HepG2 (cell line): Measurements from ENCODE around the gene CDC14A. TPM values are rescaled to one million over a fixed set of nuclear protein-coding genes. Genes with fewer than 3 reads are reported as not detected.

ENCODE experiments used
- ATAC-seq: fragments of 200-7000 bp; cut with Tn5 transposase; 3 replicates; pipeline ENCODE4 v1.9.1; 2020; ENCODE audit warnings: mild to moderate bottlenecking, moderate library complexity
- BruUV-seq: library from RNA; stranded (reverse); fragments of 400-500 nt; replicated peaks from 2 replicates; lab custom pipeline; 2021; lab: Mats Ljungman, UMichigan
- CTCF ChIA-PET: fragments of 300-600 bp; formaldehyde crosslinking; extraction: SDS; loops from one replicate; lab custom pipeline; 2021; ENCODE audit warnings: low total read pairs, inconsistent platforms, low intra/inter-chr PET ratio; lab: Yijun Ruan, JAX
- POLR2A ChIA-PET: fragments of 350-600 bp; sonication (Branson Sonifier 250); formaldehyde crosslinking; loops from one replicate; lab custom pipeline; 2020; ENCODE audit warnings: antibody characterized with exemption, inconsistent platforms; lab: Yijun Ruan, JAX
- DNase-seq: peaks from one replicate; pipeline ENCODE4 v3.0.0-alpha.2; 2015; ENCODE audit warnings: low spot score
- FAIRE-seq: peaks from 3 replicates; lab custom pipeline; 2011; peaks lifted over from hg19 to GRCh38; lab: Jason Lieb, UNC
- H2AFZ ChIP-seq: one replicate; pipeline ENCODE4 v1.6.1; 2011; ENCODE audit warnings: low read length, inconsistent platforms
- H3K27ac ChIP-seq: fragments of 300-600 bp; 3 replicates; pipeline ENCODE4 v1.8.0; 2011; ENCODE audit warnings: mixed run types, mild to moderate bottlenecking, mixed read lengths, low read length, inconsistent platforms; ENCODE audit not compliant: insufficient read depth; ENCODE audit errors: extremely low read length
- H3K27me3 ChIP-seq, 2 experiments: fragments of 200-600 bp in 1 of 2; 2 replicates in 1 of 2; 3 replicates in 1 of 2; pipeline versions ENCODE4 v1.6.0 to v1.8.0; 2011; ENCODE audit warnings: low read length in 2 of 2, mild to moderate bottlenecking in 2 of 2, moderate library complexity in 2 of 2, inconsistent platforms in 1 of 2; ENCODE audit not compliant: insufficient read depth in 2 of 2, control insufficient read depth in 1 of 2
- H3K36me3 ChIP-seq, 2 experiments: fragments of 200-600 bp in 1 of 2; replicated peaks in 1 of 2; 2 replicates in 1 of 2; 3 replicates in 1 of 2; pipeline versions ENCODE4 v1.5.1 to v1.8.0; 2011; ENCODE audit warnings: low read length in 2 of 2, inconsistent platforms in 1 of 2; ENCODE audit not compliant: insufficient read depth in 2 of 2, control insufficient read depth in 1 of 2
- H3K4me1 ChIP-seq: 2 replicates; pipeline ENCODE4 v1.5.1; 2012; ENCODE audit warnings: low read length, inconsistent platforms; ENCODE audit not compliant: insufficient read depth
- H3K4me2 ChIP-seq: 2 replicates; pipeline ENCODE4 v1.6.0; 2011; ENCODE audit warnings: low read depth, low read length, inconsistent platforms
- H3K4me3 ChIP-seq, 3 experiments: fragments of 200-600 bp in 1 of 3; sonication (generic), shearing (Covaris generic) in 1 of 3; replicated peaks in 1 of 3; 2 replicates each; pipeline ENCODE4 v1.5.1; 2011 to 2016; ENCODE audit warnings: low read length in 3 of 3, inconsistent platforms in 2 of 3, low read depth in 2 of 3, mild to moderate bottlenecking in 2 of 3, control low read depth in 1 of 3, mixed read lengths in 1 of 3; ENCODE audit not compliant: insufficient read depth in 1 of 3
- H3K79me2 ChIP-seq: one replicate; pipeline ENCODE4 v1.6.1; 2011; ENCODE audit warnings: low read length, inconsistent platforms; ENCODE audit not compliant: insufficient read depth
- H3K9ac ChIP-seq: 2 replicates; pipeline ENCODE4 v1.6.0; 2011; ENCODE audit warnings: mild to moderate bottlenecking, low read depth, low read length, inconsistent platforms; ENCODE audit not compliant: insufficient read depth
- H3K9me3 ChIP-seq: 2 replicates; pipeline ENCODE4 v1.5.1; 2012; ENCODE audit warnings: mild to moderate bottlenecking, low read length
- H4K20me1 ChIP-seq: 2 replicates; pipeline ENCODE4 v1.6.0; 2011; ENCODE audit warnings: inconsistent platforms, mild to moderate bottlenecking, low read length, moderate library complexity; ENCODE audit not compliant: insufficient read depth
- AHDC1 ChIP-seq: sonication (generic); formaldehyde crosslinking; IDR thresholded peaks from 2 replicates; pipeline ENCODE4 v1.5.1; 2020; ENCODE audit warnings: mild to moderate bottlenecking, missing genetic modification reagents, borderline replicate concordance
- ATM ChIP-seq: fragments of 450-650 bp; IDR thresholded peaks from 2 replicates; pipeline ENCODE4 v1.7.1; 2017; ENCODE audit warnings: mild to moderate bottlenecking, borderline replicate concordance
- CTCF ChIP-seq: sonication (generic); formaldehyde crosslinking; IDR thresholded peaks from 2 replicates; pipeline ENCODE4 v1.5.0; 2020; ENCODE audit warnings: mild to moderate bottlenecking, missing genetic modification reagents, moderate library complexity
- HNRNPL ChIP-seq: fragments of 200-400 bp; formaldehyde crosslinking; IDR thresholded peaks from 2 replicates; pipeline ENCODE4 v1.6.1; 2017; ENCODE audit warnings: mild to moderate bottlenecking, low read depth, low read length
- MTA3 ChIP-seq: sonication (generic); formaldehyde crosslinking; IDR thresholded peaks from 2 replicates; pipeline ENCODE4 v1.4.0; 2020; ENCODE audit warnings: missing genetic modification reagents
- PLSCR1 ChIP-seq: sonication (generic); formaldehyde crosslinking; IDR thresholded peaks from 2 replicates; pipeline ENCODE4 v1.5.0; 2020; ENCODE audit warnings: missing genetic modification reagents, mild to moderate bottlenecking, borderline replicate concordance
- ZMYM4 ChIP-seq: sonication (generic); formaldehyde crosslinking; IDR thresholded peaks from 2 replicates; pipeline ENCODE4 v1.8.1; 2023; ENCODE audit warnings: mild to moderate bottlenecking, missing genetic modification reagents
- ZNF672 ChIP-seq: sonication (generic); formaldehyde crosslinking; IDR thresholded peaks from 2 replicates; pipeline ENCODE4 v1.8.1; 2022; ENCODE audit warnings: missing genetic modification reagents
- ZNF879 ChIP-seq: sonication (generic); formaldehyde crosslinking; IDR thresholded peaks from 2 replicates; pipeline ENCODE4 v1.8.1; 2023; ENCODE audit warnings: missing genetic modification reagents
- WGBS: methylation state at CpG from one replicate; pipeline ENCODE4 v1.1.6; 2017; ENCODE audit warnings: low lambda C conversion rate; 5-methylcytosine and 5-hydroxymethylcytosine counted together
- in situ Hi-C: cut with HindIII; loops from 2 replicates; pipeline ENCODE4 v1.10.0; 2017; ENCODE audit warnings: low pct_unique_long_range_greater_than_20kb; ENCODE audit not compliant: extremely low pct_ligation_motif_present
- intact Hi-C: fragments of 100-400 bp; cut with micrococcal nuclease; formaldehyde crosslinking; loops from one replicate; pipeline ENCODE4 v1.10.0; 2022; ENCODE audit not compliant: unreplicated experiment
- polyA plus RNA-seq, 8 experiments: library from polyadenylated mRNA; depleted of rRNA in 3 of 8; stranded (reverse) in 7 of 8; unstranded in 1 of 8; fragments of >200 nt; fragmentation: Illumina TruSeq in 4 of 8; extraction: Trizol in 4 of 8; gene quantifications; 2 replicates each; pipeline versions ENCODE4 v1.2.1 to v1.2.3, GENCODE V29; 2011 to 2016; ENCODE audit warnings: low read depth in 4 of 8, missing spikeins in 1 of 8, mixed read lengths in 1 of 8; ENCODE audit not compliant: insufficient read depth in 1 of 8
- total RNA-seq, 5 experiments: library from RNA; depleted of rRNA; stranded (reverse); fragments of >200 nt; fragmentation: Illumina TruSeq; extraction: Trizol; gene quantifications; 2 replicates each; pipeline ENCODE4 v1.2.3, GENCODE V29; 2016; ENCODE audit warnings: low read depth in 1 of 5

Gene CDC14A
- total and polyA plus RNA-seq, 2 of the 13 experiments (the other 11 are each of a cell fraction or from before 2014, with no cell fraction given): 2.8 to 4.9 TPM

GRCh38 chr1:100544791-100545190 lies 192.5 kb downstream of the CDC14A start:
- H3K4me2 ChIP-seq: no peak overlapping the region
- no peaks in the 10 kb centered on the region for H3K36me3 ChIP-seq
- no peak for FAIRE-seq
- H3K4me3 ChIP-seq: no peak overlapping the region
- H4K20me1 ChIP-seq: no peaks in the 10 kb centered on the region
- H2AFZ ChIP-seq: no peak overlapping the region
- POLR2A ChIA-PET: no interaction called here
- no peaks in the 10 kb centered on the region; a peak in 2 of 5 replicates for H3K27me3 ChIP-seq
- intact Hi-C loops: loop anchor here (5.0 kb wide), 1 partner anchor 323 kb away; no protein-coding TSS in a partner anchor
- TF ChIP-seq MTA3 (CRISPR knock-in tag) (no peak), ZNF672 (CRISPR knock-in tag) (no peak), ATM (no peak), AHDC1 (no peak), CTCF (CRISPR knock-in tag) (no peak), ZNF879 (CRISPR knock-in tag) (no peak), ZMYM4 (CRISPR knock-in tag) (no peak), HNRNPL (no peak), PLSCR1 (CRISPR knock-in tag) (no peak)
- TF ChIP-seq, all 625 proteins: peak for 0
- ATAC-seq: no peak
- no peak overlapping the region for H3K9ac ChIP-seq
- DNase-seq: no peak
- WGBS: 75% methylated on average over 4 of the region's 4 CpGs
- H3K4me1 ChIP-seq: peaks cover 17% of the 10 kb centered on the region
- no peaks in the 10 kb centered on the region for H3K9me3 ChIP-seq
- BruUV-seq: no TSS peak
- in situ Hi-C loops: no loop called here
- H3K27ac ChIP-seq: no peak overlapping the region
- H3K79me2 ChIP-seq: no peaks in the 10 kb centered on the region
- CTCF ChIA-PET: no interaction called here
